KOPT-K1 (cell line): ENCODE results near the gene DESI1.
"Not testable (repeated sequence)": the region's sequence is repeated elsewhere in the genome, so short reads cannot be mapped to it uniquely, and the experiment has no call there.

Source experiments
- H3K27ac ChIP-seq: fragments of 200-600 bp; sonication (generic); 2 replicates; pipeline ENCODE4 v1.5.1; 2016; ENCODE audit warnings: antibody characterized with exemption, mild to moderate bottlenecking, low read depth, low read length; ENCODE audit not compliant: poor library complexity, severe bottlenecking
- H3K36me3 ChIP-seq: fragments of 200-600 bp; sonication (generic); 2 replicates; pipeline ENCODE4 v1.5.1; 2017; ENCODE audit warnings: antibody characterized with exemption, mild to moderate bottlenecking, low read length, moderate library complexity; ENCODE audit not compliant: insufficient read depth
- H3K9me3 ChIP-seq: fragments of 200-600 bp; sonication (generic); 2 replicates; pipeline ENCODE4 v1.5.1; 2017; ENCODE audit warnings: antibody characterized with exemption, low read length, mild to moderate bottlenecking; ENCODE audit not compliant: insufficient read depth, poor library complexity, severe bottlenecking

Gene DESI1

GRCh38 chr22:41620589-41621098 is at the start of gene DESI1:
TSS of gene DESI1 (minus strand) at chr22:41621043. CDS start at chr22:41620839, 204 bp downstream.
- H3K36me3 ChIP-seq: peaks cover 27% of the 10 kb centered on the region

GRCh38 chr22:41668971-41669911 is 48.4 kb upstream of the DESI1 start:
- no peak overlapping the region for H3K27ac ChIP-seq
- H3K9me3 ChIP-seq: no peaks in the 10 kb centered on the region
- H3K36me3 ChIP-seq: peaks cover 63% of the 10 kb centered on the region

More at GRCh38 chr22:41620589-41621098, at the start of gene DESI1:
- peak within 1 kb of the TSS; percentile 97 for H3K27ac ChIP-seq
- H3K9me3 ChIP-seq: no peaks in the 10 kb centered on the region

DNA sequence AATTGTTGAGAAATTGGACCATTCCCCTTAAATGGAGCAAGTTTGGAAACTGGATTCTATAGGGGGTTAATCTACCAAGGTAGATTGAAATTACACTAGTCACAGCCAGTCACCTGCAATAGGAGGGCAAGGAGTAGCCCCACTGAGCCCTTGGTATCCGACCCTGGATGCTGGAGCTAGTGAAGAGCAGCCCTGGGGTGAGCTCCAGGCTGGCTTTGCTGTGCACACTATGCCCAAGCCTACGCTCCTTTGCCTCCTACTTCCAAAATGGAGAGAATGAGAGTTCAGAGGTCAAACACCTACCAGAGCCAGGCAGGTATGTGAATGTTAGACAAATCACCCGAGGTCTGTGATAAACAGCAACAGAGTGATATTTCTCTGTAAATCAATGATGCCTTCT is 44.1 kb upstream of the DESI1 start:
- peaks cover 64% of the 10 kb centered on the region for H3K36me3 ChIP-seq
- no peak overlapping the region for H3K27ac ChIP-seq
- no peaks in the 10 kb centered on the region for H3K9me3 ChIP-seq

DNA sequence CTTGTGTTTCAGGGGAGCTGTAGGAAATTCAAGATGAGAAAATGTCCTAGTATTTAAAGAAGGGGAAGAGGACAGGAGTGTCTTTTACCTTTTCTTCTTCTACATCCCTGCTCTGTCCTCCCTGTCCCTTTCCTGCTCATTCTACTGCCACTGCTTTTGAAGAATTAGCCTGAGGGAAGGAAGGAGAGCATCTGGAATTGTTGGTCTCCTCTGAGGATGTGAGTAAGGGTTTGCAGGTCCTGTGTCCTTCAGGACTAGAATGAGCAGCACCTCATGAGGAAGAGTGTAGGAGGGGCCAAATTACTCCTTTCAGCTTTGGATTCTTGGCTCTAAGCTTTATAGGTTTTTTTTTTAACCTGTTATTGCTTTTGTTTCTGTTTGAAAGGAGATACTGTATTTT is 43.6 kb upstream of the DESI1 start:
- Histone ChIP-seq H3K36me3 (peaks cover 67% of the 10 kb centered on the region), H3K27ac (no peak overlapping the region), H3K9me3 (no peaks in the 10 kb centered on the region)

DNA sequence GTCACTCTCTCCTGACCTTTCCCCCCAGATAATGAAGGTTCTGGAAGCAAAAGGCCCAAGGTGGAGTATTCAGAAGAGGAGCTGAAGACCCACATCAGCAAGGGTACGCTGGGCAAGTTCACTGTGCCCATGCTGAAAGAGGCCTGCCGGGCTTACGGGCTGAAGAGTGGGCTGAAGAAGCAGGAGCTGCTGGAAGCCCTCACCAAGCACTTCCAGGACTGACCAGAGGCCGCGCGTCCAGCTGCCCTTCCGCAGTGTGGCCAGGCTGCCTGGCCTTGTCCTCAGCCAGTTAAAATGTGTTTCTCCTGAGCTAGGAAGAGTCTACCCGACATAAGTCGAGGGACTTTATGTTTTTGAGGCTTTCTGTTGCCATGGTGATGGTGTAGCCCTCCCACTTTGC is 42.8 kb upstream of the DESI1 start:
- not testable (repeated sequence) for H3K27ac ChIP-seq, H3K9me3 ChIP-seq
- H3K36me3 ChIP-seq: peaks cover 71% of the 10 kb centered on the region

DNA sequence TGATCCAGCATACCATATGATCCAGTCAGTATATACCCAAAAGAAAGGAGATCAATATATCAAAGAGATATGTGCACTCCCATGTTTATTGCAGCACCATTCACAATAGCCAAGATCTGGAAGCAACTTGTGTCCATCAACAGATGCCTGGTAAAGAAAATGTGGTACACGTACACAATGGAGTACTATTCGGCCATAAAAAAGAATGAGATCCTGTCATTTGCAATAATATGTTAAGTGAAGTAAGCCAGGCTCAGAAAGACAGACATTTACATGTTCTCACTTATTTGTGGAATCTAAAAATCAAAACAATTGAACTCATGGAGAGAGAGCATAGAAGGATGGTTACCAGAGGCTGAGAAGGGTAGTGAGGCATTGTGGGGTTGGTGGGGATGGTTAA is 40.9 kb upstream of the DESI1 start:
- Histone ChIP-seq H3K9me3 (no peaks in the 10 kb centered on the region), H3K27ac (no peak overlapping the region), H3K36me3 (peaks cover 89% of the 10 kb centered on the region)

DNA sequence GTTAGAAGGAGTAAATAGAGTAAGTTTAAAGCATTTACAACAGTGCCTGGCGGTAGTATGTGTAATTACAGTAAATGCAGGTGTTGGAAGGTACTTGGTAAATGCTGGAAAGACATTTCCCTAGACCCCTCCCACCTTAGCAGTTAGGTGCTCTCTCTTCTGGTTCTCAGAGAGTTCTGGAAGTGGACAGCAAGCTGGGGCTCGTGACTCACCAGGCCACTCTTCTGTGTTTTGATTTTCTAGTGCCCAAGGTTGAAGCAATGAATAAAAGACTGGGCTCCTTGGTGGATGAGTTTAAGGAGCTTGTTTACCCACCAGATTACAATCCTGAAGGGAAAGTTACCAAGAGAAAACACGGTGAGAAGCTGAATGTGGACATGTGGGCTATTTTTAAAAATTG is 40.2 kb upstream of the DESI1 start:
- no peaks in the 10 kb centered on the region for H3K9me3 ChIP-seq
- no peak overlapping the region for H3K27ac ChIP-seq
- peaks cover 96% of the 10 kb centered on the region for H3K36me3 ChIP-seq

- H3K27ac ChIP-seq: no peak overlapping the region
- peaks cover 100% of the 10 kb centered on the region for H3K36me3 ChIP-seq
Observed at GRCh38 chr22:41660416-41660815, 39.6 kb upstream of the DESI1 start.

DNA sequence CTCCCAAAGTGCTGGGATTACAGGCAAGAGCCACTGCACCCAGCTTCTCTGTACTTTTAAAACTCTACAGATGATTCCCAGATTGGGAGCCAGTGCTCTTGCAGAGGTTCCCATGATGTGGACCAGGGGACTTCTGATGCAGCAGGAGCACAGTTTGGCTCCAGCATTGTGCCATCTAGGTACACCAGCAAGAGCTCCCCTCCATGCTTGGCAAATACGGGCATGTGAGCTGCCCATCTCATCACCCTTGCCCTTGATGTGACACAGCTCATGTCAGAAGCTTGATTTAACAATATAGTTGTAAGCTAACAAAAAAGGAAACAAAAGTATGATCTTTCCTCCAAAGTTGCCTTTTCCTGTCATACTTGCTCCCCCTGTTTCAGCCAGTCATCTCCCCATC is 39.1 kb upstream of the DESI1 start:
- H3K36me3 ChIP-seq: peaks cover 100% of the 10 kb centered on the region
- no peaks in the 10 kb centered on the region for H3K9me3 ChIP-seq
- no peak overlapping the region for H3K27ac ChIP-seq

More at GRCh38 chr22:41660416-41660815, 39.6 kb upstream of the DESI1 start:
- no peaks in the 10 kb centered on the region for H3K9me3 ChIP-seq

- Histone ChIP-seq H3K9me3 (no peaks in the 10 kb centered on the region), H3K27ac (no peak overlapping the region), H3K36me3 (peaks cover 100% of the 10 kb centered on the region)
Observed at GRCh38 chr22:41658869-41659268, 38.0 kb upstream of the DESI1 start.

DNA sequence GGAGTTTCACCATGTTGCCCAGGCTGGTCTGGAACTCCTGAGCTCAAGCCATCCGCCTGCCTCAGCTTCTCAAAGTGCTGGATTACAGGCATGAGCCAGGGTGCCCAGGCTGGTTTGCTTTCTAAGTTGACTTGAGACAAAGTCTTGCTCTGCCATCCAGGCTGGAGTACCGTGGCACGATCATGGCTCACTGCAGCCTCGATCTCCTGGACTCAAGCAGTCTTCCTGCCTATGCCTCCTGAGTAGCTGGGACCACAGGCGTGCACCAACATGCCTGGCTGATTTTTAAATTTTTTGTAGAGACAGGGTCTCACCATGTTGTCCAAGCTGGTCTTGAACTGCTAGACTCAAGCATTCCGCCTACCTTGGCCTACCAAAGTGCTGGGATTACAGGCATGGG is 36.9 kb upstream of the DESI1 start:
- no peak overlapping the region for H3K27ac ChIP-seq

DNA sequence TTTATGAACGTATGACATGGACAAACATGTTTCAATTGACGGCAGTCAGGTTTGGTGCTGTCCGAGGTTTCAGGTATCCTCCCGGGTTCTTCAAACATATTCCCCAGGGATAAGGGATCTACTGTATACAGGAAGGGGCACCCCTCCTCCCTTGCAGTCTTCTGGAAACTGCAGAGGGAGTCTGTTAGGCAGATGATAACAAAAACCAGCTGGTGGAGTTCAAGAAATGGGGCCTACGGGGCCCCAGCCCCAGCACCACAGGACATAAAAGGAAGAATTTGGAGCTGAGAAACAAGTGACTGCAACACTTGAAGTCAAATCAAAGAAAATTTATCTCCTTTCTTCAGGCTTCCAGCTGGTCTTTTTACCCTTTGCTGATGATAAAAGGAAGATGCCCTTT is 35.7 kb upstream of the DESI1 start:
- H3K36me3 ChIP-seq: peaks cover 100% of the 10 kb centered on the region
- no peaks in the 10 kb centered on the region for H3K9me3 ChIP-seq
- no peak overlapping the region for H3K27ac ChIP-seq

More for the DNA sequence above, 36.9 kb upstream of the DESI1 start:
- Histone ChIP-seq H3K9me3 (no peaks in the 10 kb centered on the region), H3K36me3 (peaks cover 100% of the 10 kb centered on the region)

DNA sequence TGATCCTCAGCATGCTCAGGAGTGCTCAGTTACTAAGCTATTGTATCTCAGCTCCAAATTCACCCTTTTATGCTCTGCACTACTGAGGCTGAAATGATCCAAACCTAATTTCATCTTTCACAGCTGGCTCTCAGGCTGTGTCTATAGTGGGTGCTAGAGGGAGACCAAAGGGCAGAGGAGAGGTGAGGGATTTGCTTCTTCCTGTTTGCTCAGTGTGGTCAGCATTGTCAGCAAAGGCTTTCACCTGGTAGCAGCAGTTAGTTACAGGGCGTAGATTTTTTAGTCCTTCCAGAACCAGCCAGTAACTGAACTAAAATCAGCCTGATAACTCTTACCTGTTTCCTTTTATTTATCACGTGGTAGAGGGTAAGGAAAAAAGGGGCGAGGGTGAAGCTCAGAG is 33.5 kb upstream of the DESI1 start:
- H3K27ac ChIP-seq: no peak overlapping the region
- H3K9me3 ChIP-seq: no peaks in the 10 kb centered on the region
- H3K36me3 ChIP-seq: peaks cover 98% of the 10 kb centered on the region

GRCh38 chr22:41650821-41651220 is 30.0 kb upstream of the DESI1 start:
- Histone ChIP-seq H3K27ac (no peak overlapping the region), H3K36me3 (peaks cover 99% of the 10 kb centered on the region), H3K9me3 (no peaks in the 10 kb centered on the region)

DNA sequence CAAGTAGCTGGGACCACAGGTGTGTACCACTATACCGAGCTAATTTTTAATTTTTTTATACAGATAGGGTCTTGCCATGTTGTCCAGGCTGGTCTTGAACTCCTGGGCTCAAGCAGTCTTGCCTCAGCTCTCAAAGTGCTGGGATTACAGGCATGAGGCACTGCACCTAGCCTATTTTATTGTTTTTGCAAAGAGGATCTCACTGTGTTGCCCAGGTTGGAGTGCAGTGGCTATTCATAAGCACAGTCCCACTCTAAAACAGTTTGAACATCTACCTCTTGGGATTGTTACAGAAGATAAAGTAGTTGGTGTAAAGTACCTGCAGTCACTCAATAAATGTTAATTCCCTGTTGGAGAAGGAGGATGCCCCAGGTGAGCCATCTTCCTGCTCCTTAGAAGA is 29.4 kb upstream of the DESI1 start:
- Histone ChIP-seq H3K9me3 (no peaks in the 10 kb centered on the region), H3K36me3 (peaks cover 99% of the 10 kb centered on the region), H3K27ac (no peak overlapping the region)

DNA sequence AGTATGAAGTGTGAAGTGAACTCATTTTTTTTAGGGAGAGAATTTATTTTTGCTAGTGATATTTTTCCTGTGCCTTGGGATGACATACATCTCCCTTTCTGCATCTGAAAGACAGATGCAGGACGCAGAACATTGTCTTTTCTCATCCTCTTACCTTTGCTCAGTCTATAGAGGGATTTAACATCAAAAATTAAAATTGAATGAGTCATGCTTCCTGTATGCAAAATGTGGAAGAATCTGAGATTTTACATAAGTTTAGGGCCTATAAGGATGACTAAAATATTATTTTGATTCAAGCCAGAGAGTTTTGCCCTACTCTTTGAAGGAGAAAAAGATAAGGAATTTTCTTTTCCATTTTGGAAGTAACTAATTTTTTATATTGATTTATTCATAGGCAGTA is 27.6 kb upstream of the DESI1 start:
- peaks cover 97% of the 10 kb centered on the region for H3K36me3 ChIP-seq
- H3K27ac ChIP-seq: no peak overlapping the region
- no peaks in the 10 kb centered on the region for H3K9me3 ChIP-seq
